Ecto neural progenitor cell (in vitro differentiated cells): ENCODE results near the gene UGT1A6.
"Not testable (repeated sequence)": the region's sequence is repeated elsewhere in the genome, so short reads cannot be mapped to it uniquely, and the experiment has no call there.

ENCODE experiments used
- DNase-seq: peaks from one replicate; pipeline ENCODE4 v3.0.0-alpha.2; 2018; ENCODE audit warnings: low spot score

UGT1A6 gene

DNA sequence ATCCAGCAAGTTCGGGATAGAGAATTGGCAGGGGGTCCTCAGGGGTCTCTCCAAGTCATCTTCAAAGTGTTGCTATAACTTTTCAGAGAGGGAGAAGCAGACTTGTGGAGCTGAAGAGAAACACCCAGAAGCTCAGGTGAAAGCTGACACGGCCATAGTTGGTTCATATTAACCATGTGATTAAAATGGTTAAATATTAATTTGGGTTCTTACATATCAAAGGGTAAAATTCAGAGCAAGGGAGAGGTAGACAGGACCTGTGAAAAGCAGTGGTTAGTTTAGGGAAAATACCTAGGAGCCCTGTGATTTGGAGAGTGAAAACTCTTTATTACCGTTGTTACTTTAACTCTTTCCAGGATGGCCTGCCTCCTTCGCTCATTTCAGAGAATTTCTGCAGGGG is at the start of gene UGT1A6:
UGT1A6 (plus strand) TSS at position 243 of the 400 bp plus-strand sequence; CDS start at position 358, 115 bp downstream.
- no peak for DNase-seq

DNA sequence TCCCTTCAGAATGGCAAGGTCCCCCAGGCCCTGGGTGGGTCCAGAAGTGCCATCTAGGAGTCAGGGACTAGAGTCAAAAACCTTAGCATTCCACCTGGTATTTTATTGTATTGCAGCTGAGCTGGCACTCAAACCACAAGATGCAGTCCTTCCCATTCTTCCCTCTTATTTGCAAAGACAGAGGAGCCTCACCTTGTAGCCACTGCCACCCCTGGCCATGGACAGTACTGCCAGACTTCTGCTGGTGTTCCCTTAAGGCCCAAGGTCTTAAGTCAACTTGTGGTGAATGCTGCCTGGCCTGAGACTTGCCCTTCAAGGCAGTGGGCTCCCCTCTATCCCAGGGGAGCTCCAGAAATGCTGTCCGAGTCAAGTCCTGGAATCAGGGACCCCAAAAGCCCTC is 49.6 kb upstream of the UGT1A6 start:
- DNase-seq = no peak

- DNase-seq = not testable (repeated sequence)
These were observed 46.7 kb upstream of the UGT1A6 start for GRCh38 chr2:233646033-233646432.

DNA sequence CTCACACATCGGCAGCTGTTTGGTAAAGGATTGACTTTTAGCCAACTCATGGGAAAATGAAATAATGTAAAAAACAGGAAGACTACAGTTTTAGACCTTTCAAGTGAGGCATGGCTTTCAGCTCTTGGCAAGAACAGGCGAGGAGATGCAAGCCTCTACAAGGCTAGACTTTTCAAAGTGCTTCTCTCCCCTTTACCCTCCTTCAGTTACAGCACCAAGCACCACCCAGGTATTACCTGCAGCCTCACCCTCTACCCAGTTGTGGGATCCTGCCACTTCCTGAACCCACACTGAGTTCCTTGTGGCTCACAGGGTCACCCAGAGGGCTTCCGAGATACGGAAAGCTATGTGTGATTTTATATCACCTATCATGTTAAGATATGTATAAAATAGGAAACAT is 41.7 kb upstream of the UGT1A6 start:
- no peak for DNase-seq

DNA sequence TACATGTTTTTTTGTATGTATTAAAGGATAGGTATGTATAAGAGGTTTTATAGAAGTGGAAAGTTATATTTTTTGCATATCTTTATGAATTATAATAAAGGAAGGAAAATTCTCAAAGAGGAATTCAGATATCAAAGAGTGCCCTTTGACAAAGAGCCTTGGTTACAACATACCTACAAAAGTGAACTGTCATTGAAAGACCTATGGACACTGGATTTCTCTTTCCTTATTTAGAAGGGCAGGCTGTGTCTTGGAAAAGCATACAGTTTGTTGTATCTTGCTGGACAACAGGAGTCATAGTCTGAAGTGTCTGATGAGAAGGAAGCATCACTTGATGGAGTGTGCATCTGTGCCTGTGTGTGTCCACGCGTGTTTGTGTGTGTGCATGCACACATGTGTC is 41.3 kb upstream of the UGT1A6 start:
- DNase-seq = no peak

- DNase-seq = no peak
These were observed 38.2 kb upstream of the UGT1A6 start for GRCh38 chr2:233654501-233654900.

DNA sequence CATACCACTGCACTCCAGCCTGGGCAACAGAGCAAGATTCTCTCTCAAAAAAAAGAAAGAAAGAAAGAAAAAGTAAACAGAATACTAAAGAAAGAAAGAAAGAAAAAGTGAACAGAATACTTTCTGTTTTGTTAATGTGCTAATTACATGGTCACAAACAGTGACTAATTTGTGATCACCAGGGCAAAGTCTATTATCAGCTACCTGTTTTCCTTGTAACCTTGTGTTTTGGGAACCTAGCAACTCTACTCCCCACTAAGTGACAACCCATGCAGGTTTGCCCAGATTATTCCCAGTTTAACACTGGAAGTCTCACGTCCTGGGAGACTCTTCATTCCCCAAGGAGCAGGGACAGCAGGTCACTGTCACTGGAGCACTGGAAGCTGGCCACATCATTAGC is 37.6 kb upstream of the UGT1A6 start:
- DNase-seq = no peak

DNA sequence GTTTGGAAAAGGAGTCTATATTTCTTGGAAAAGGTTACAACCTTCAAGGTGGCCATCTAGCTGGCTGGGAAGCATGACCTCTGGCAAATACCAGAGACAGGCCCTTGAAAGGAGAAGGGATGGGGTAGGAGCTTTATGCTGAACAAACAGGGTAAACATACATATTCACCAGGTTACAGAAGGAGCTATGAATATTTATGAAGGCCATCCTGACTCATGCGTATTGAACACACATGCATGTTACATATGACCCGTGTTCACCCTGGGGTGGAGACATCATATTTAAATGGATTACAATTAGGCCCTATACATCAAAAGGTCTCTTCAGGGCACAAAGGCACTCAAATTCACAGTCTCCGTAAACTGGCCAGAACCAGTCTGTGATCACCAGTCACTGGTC is 36.7 kb upstream of the UGT1A6 start:
- DNase-seq = not testable (repeated sequence)

- no peak for DNase-seq
These were observed 36.2 kb upstream of the UGT1A6 start for GRCh38 chr2:233656443-233656842.

GRCh38 chr2:233658610-233659009 is 34.1 kb upstream of the UGT1A6 start:
- no peak for DNase-seq

- DNase-seq = no peak
These were observed 28.8 kb upstream of the UGT1A6 start for GRCh38 chr2:233663911-233664310.

- DNase-seq = no peak
These were observed 24.0 kb upstream of the UGT1A6 start for GRCh38 chr2:233668605-233669260.

- DNase-seq = no peak
These were observed 21.2 kb upstream of the UGT1A6 start, which contains the start of gene UGT1A9 for GRCh38 chr2:233671290-233672161. TSS of gene UGT1A9 (plus strand) at chr2:233671898. CDS start at chr2:233671935, 37 bp downstream.

DNA sequence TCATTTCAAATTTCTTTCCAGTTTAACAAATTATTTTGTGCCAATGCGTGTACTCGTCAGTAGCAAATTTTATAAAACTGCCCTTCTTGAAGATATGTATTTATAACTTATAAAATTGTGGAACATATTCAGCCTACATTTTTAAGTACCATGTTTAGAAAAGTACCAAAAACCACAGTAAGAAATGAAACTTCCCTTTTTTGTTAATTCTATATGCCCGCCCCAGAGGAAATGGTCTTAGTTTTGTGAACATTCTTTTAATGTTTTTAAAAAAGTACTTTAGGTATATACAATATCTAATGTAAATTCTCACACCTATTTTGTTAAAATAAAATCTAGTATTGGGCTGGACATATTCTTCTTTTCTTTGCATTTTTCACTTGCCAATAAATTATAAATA is 19.8 kb upstream of the UGT1A6 start:
- DNase-seq = no peak

- DNase-seq = no peak
These were observed 18.8 kb upstream of the UGT1A6 start for GRCh38 chr2:233673896-233674295.

- DNase-seq = no peak
These were observed 18.4 kb upstream of the UGT1A6 start for GRCh38 chr2:233674314-233674713.

- DNase-seq = no peak
These were observed 17.7 kb upstream of the UGT1A6 start for GRCh38 chr2:233674995-233675394.

- DNase-seq = no peak
These were observed 16.6 kb upstream of the UGT1A6 start for GRCh38 chr2:233676046-233676445.

GRCh38 chr2:233679196-233679595 is 13.5 kb upstream of the UGT1A6 start:
- no peak for DNase-seq

- DNase-seq = no peak
These were observed 12.2 kb upstream of the UGT1A6 start for GRCh38 chr2:233680361-233681045.

DNA sequence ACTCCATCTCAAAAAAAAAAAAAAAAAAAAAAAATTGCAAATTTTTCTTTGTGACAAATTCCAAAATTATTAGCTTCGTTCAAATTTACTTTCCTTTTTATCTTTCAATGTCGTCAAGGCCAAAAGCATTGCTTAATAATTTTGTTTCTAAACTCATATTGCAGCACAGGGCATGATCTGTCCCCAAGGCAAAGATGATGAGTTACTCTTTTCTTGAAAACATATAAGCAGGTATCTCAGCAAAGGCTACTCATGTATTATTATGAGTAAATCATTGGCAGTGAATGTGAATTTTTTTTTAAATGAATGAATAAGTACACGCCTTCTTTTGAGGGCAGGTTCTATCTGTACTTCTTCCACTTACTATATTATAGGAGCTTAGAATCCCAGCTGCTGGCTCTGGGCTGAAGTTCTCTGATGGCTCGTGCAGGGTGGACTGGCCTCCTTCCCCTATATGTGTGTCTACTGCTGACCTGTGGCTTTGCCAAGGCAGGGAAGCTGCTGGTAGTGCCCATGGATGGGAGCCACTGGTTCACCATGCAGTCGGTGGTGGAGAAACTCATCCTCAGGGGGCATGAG is 11.1 kb upstream of the UGT1A6 start, which contains the start of gene UGT1A7:
UGT1A7 (plus strand) TSS at position 381 of the 579 bp plus-strand sequence; CDS start at position 418, 37 bp downstream.
- no peak for DNase-seq

GRCh38 chr2:233684640-233685039 is 8.1 kb upstream of the UGT1A6 start:
- DNase-seq = no peak
